ENCODE results near the gene NANOS3.
A peak's percentile ranks its signal among the peaks of the same experiment; 100 is the strongest.
"Not testable (repeated sequence)": the region's sequence is repeated elsewhere in the genome, so short reads cannot be mapped to it uniquely, and the experiment has no call there.

Gene NANOS3

GRCh38 chr19:13843104-13843921 lies 33.6 kb upstream of the NANOS3 start:
- peak; percentile 74 for DNase-seq

GRCh38 chr19:13844130-13844631 lies 32.8 kb upstream of the NANOS3 start:
- DNase-seq, result no peak

- DNase-seq, result peak; percentile 89
Measured at GRCh38 chr19:13846557-13847406, 30.2 kb upstream of the NANOS3 start.

GRCh38 chr19:13847407-13848339 lies 29.3 kb upstream of the NANOS3 start:
- peak; percentile 94 for DNase-seq

GRCh38 chr19:13848340-13848677 lies 28.6 kb upstream of the NANOS3 start:
- no peak for DNase-seq

- DNase-seq, result no peak
Measured at GRCh38 chr19:13848798-13849676, 27.9 kb upstream of the NANOS3 start.

- DNase-seq, result peak; percentile 75
Measured at GRCh38 chr19:13849991-13850909, 26.7 kb upstream of the NANOS3 start.

- peak; percentile 95 for DNase-seq
Measured at GRCh38 chr19:13850910-13851733, 25.8 kb upstream of the NANOS3 start.

- DNase-seq, result not testable (repeated sequence)
Measured at GRCh38 chr19:13851734-13852114, 25.2 kb upstream of the NANOS3 start.

GRCh38 chr19:13852171-13852707 lies 24.7 kb upstream of the NANOS3 start:
- not testable (repeated sequence) for DNase-seq

- DNase-seq, result no peak
Measured at GRCh38 chr19:13856497-13856896, 20.4 kb upstream of the NANOS3 start.

GRCh38 chr19:13859361-13859880 lies 17.5 kb upstream of the NANOS3 start:
- DNase-seq, result peak; percentile 59

- no peak for DNase-seq
Measured at GRCh38 chr19:13860679-13861391, 16.1 kb upstream of the NANOS3 start.

GRCh38 chr19:13861392-13861713 lies 15.6 kb upstream of the NANOS3 start:
- no peak for DNase-seq

GRCh38 chr19:13861714-13862531 lies 15.0 kb upstream of the NANOS3 start:
- DNase-seq, result peak; percentile 94

GRCh38 chr19:13864046-13864666 lies 12.8 kb upstream of the NANOS3 start:
- DNase-seq, result no peak

All from fibroblast of upper back skin (primary cell).